ENCODE measurements around the gene PAPSS1.
A peak's percentile ranks its signal among the peaks of the same experiment; 100 is the strongest.

DNA sequence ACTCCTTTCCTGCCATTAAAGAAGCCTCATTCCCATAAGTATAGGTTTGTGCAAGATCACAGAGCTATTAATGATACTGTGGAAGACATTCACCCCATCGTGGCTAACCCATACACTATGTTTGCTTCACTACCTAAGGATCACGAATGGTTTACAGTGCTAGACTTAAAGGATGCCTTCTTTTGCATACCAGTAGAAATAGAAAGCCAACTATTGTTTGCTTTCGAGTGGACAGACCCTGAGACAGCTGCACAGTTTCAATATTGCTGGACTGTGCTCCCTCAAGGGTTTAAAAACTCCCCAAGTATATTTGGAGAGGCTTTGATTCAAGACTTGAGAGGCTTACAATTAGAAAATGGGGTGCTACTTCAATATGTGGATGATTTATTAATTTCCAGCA lies 16.0 kb upstream of the PAPSS1 start:
- peak; percentile 8 for TF ChIP-seq EZH2 (IDR thresholded peaks at IDR 0.05; ENCODE audit: low read length, missing control alignments)
- TF ChIP-seq, protein P1, sequence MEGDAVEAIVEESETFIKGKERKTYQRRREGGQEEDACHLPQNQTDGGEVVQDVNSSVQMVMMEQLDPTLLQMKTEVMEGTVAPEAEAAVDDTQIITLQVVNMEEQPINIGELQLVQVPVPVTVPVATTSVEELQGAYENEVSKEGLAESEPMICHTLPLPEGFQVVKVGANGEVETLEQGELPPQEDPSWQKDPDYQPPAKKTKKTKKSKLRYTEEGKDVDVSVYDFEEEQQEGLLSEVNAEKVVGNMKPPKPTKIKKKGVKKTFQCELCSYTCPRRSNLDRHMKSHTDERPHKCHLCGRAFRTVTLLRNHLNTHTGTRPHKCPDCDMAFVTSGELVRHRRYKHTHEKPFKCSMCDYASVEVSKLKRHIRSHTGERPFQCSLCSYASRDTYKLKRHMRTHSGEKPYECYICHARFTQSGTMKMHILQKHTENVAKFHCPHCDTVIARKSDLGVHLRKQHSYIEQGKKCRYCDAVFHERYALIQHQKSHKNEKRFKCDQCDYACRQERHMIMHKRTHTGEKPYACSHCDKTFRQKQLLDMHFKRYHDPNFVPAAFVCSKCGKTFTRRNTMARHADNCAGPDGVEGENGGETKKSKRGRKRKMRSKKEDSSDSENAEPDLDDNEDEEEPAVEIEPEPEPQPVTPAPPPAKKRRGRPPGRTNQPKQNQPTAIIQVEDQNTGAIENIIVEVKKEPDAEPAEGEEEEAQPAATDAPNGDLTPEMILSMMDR (conservative IDR thresholded peaks at IDR 0.05 in 1 of 2, IDR thresholded peaks at IDR 0.05 in 1 of 2; ENCODE audit: low read depth in 1 of 2, low read length in 2 of 2) = no peak

All from fibroblast of lung (primary cell).